ENCODE data around the gene PI16. TPM values are rescaled to one million over a fixed set of nuclear protein-coding genes. Genes with fewer than 3 reads are reported as not detected.

Gene PI16
- total and polyA plus RNA-seq, 2 experiments from 2014 or later, result 227 to 390 TPM

DNA sequence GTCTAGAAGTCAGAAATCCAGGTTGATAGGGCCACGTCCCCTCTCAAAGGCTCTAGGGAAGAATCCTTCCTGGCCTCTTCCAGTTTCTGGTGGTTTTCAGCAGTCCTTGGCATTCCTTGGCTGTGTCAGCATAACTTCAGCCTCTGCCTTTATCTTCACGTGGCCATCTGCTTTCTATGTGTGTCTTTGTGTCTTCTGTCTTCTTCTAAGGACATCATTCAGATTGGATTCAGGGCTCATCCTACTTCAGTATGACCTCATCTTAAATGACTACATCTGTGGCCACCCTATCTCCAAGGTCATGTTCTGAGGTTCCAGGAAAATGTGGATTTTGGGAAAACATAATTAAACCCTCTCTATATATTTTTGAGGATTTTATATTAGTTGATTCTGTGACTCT lies 45.8 kb upstream of the PI16 start:
- Histone ChIP-seq H4K20me1 (ENCODE audit: insufficient read depth) (no peaks in the 10 kb centered on the region), H3K4me2 (ENCODE audit: unreplicated experiment) (no peak overlapping the region)
- no peak for DNase-seq

DNA sequence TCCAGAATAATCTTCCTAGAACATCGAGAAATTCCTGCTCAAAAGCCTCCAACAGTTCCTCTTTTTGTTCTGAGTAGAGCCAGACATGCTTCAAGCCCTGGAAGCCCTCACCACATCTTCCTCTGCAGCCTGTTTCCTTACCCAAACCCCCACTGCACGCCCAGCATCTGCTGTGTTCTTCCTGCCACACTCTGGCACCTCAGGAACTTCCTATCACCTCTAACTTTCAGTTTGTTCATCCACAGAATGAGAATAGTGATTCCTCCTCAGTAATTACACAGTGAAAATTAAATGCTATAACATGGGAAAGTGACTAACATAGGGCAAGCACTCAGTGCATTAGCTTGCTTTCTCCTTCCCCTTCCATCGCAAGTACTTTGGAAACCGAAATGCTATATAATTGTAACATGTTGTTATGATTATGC lies 42.5 kb upstream of the PI16 start:
- in situ Hi-C loops (cut with MboI), result no loop called here
- Histone ChIP-seq H3K4me2 (ENCODE audit: unreplicated experiment) (peak overlapping the region; percentile 45), H3K9me2 (ENCODE audit: insufficient read depth) (no peaks in the 10 kb centered on the region), H3K27ac (peak overlapping the region; percentile 62), H3F3A (ENCODE audit: insufficient read depth) (peaks cover 38% of the 10 kb centered on the region), H3K9me3 (ENCODE audit: low read depth) (no peaks in the 10 kb centered on the region), H3K27me3 (replicated peaks; ENCODE audit: insufficient read depth) (no peaks in the 10 kb centered on the region), H3K36me3 (ENCODE audit: low read depth) (peaks cover 14% of the 10 kb centered on the region; the same call in 1 of the 2 replicates), H3K4me1 (ENCODE audit: insufficient read depth) (peaks cover 45% of the 10 kb centered on the region), H4K20me1 (ENCODE audit: insufficient read depth) (no peaks in the 10 kb centered on the region), H2AFZ (no peak overlapping the region), H3K4me3 (no peak overlapping the region), H3K9ac (no peak overlapping the region), H3K79me2 (ENCODE audit: insufficient read depth) (peaks cover 30% of the 10 kb centered on the region)
- TF ChIP-seq EZH2phosphoT487 (IDR thresholded peaks at IDR 0.05; ENCODE audit: insufficient read depth, low read depth) (no peak), EZH2 (IDR thresholded peaks at IDR 0.05; ENCODE audit: insufficient read depth, poor library complexity, severe bottlenecking) (no peak)
- WGBS, 2 experiments (ENCODE audit: low coverage in 1 of 2, low lambda C conversion rate in 2 of 2, missing lambda C conversion rate in 2 of 2), result 79 to 82% methylated on average over 4 of the region's 4 CpGs
- no peak for DNase-seq

More for the DNA sequence above, 45.8 kb upstream of the PI16 start:
- no peaks in the 10 kb centered on the region for H3K9me2 ChIP-seq (ENCODE audit: insufficient read depth)
- H3K27me3 ChIP-seq (replicated peaks; ENCODE audit: insufficient read depth), result no peaks in the 10 kb centered on the region
- peaks cover 40% of the 10 kb centered on the region for H3F3A ChIP-seq (ENCODE audit: insufficient read depth)
- no peak overlapping the region for H3K27ac ChIP-seq
- WGBS, 2 experiments (ENCODE audit: low coverage in 1 of 2, low lambda C conversion rate in 2 of 2, missing lambda C conversion rate in 2 of 2), result 72 to 79% methylated on average over 2 of the region's 2 CpGs
- no peak overlapping the region for H3K4me3 ChIP-seq
- in situ Hi-C loops (cut with MboI), result no loop called here
- no peak overlapping the region for H3K9ac ChIP-seq
- peaks cover 49% of the 10 kb centered on the region for H3K79me2 ChIP-seq (ENCODE audit: insufficient read depth)
- peaks cover 9% of the 10 kb centered on the region; the same call in 1 of the 2 replicates for H3K36me3 ChIP-seq (ENCODE audit: low read depth)
- no peaks in the 10 kb centered on the region for H3K9me3 ChIP-seq (ENCODE audit: low read depth)
- peaks cover 34% of the 10 kb centered on the region for H3K4me1 ChIP-seq (ENCODE audit: insufficient read depth)
- no peak overlapping the region for H2AFZ ChIP-seq
- TF ChIP-seq EZH2 (IDR thresholded peaks at IDR 0.05; ENCODE audit: insufficient read depth, poor library complexity, severe bottlenecking), result no peak
- TF ChIP-seq EZH2phosphoT487 (IDR thresholded peaks at IDR 0.05; ENCODE audit: insufficient read depth, low read depth), result no peak

- H3K27ac ChIP-seq, result peak overlapping the region; percentile 62
- no peaks in the 10 kb centered on the region for H4K20me1 ChIP-seq (ENCODE audit: insufficient read depth)
- TF ChIP-seq EZH2 (IDR thresholded peaks at IDR 0.05; ENCODE audit: insufficient read depth, poor library complexity, severe bottlenecking) (no peak), EZH2phosphoT487 (IDR thresholded peaks at IDR 0.05; ENCODE audit: insufficient read depth, low read depth) (peak; percentile 91; the same call in 1 of the 2 replicates)
- H2AFZ ChIP-seq, result no peak overlapping the region
- H3K79me2 ChIP-seq (ENCODE audit: insufficient read depth), result peaks cover 24% of the 10 kb centered on the region
- no peak overlapping the region for H3K9ac ChIP-seq
- peaks cover 42% of the 10 kb centered on the region for H3F3A ChIP-seq (ENCODE audit: insufficient read depth)
- peak; percentile 90 for DNase-seq
- no peaks in the 10 kb centered on the region for H3K9me2 ChIP-seq (ENCODE audit: insufficient read depth)
- H3K9me3 ChIP-seq (ENCODE audit: low read depth), result no peaks in the 10 kb centered on the region
- peak overlapping the region; percentile 45 for H3K4me2 ChIP-seq (ENCODE audit: unreplicated experiment)
- no peak overlapping the region for H3K4me3 ChIP-seq
- WGBS, 2 experiments (ENCODE audit: low coverage in 1 of 2, low lambda C conversion rate in 2 of 2, missing lambda C conversion rate in 2 of 2), result 2 to 5% methylated on average over 8 of the region's 8 CpGs
- H3K27me3 ChIP-seq (replicated peaks; ENCODE audit: insufficient read depth), result no peaks in the 10 kb centered on the region
- in situ Hi-C loops (cut with MboI), result no loop called here
- peaks cover 14% of the 10 kb centered on the region; the same call in 1 of the 2 replicates for H3K36me3 ChIP-seq (ENCODE audit: low read depth)
- H3K4me1 ChIP-seq (ENCODE audit: insufficient read depth), result peaks cover 49% of the 10 kb centered on the region
Observed at GRCh38 chr6:36912586-36912985, 42.0 kb upstream of the PI16 start.

DNA sequence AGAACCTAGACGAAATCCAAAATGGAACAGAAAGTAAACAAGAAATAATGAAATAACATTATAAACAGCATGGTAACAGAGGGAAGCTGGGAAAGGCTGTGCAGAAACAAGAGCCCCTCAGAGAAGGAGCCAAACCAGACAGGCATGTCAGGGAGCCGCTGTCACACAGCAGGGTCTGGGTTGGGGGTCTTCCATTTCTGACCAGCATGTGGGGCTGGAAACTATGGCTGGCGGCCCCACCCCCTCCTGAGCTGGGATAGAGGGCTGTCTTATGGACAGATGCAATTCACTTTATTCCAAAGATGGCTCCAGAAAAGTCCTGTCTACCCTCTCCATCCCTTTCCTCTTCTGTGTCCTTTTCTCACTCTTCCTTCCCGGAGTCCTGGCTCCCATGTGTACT lies 41.5 kb upstream of the PI16 start:
- Histone ChIP-seq H3K27ac (peak overlapping the region; percentile 62), H3K27me3 (replicated peaks; ENCODE audit: insufficient read depth) (no peaks in the 10 kb centered on the region), H3K9me3 (ENCODE audit: low read depth) (no peaks in the 10 kb centered on the region), H3K79me2 (ENCODE audit: insufficient read depth) (peaks cover 19% of the 10 kb centered on the region), H3K36me3 (ENCODE audit: low read depth) (peaks cover 14% of the 10 kb centered on the region; the same call in 1 of the 2 replicates), H3K4me2 (ENCODE audit: unreplicated experiment) (peak overlapping the region; percentile 9), H3K9me2 (ENCODE audit: insufficient read depth) (no peaks in the 10 kb centered on the region), H3F3A (ENCODE audit: insufficient read depth) (peaks cover 44% of the 10 kb centered on the region), H2AFZ (no peak overlapping the region), H3K9ac (no peak overlapping the region), H4K20me1 (ENCODE audit: insufficient read depth) (no peaks in the 10 kb centered on the region), H3K4me1 (ENCODE audit: insufficient read depth) (peaks cover 52% of the 10 kb centered on the region), H3K4me3 (no peak overlapping the region)
- WGBS, 2 experiments (ENCODE audit: low coverage in 1 of 2, low lambda C conversion rate in 2 of 2, missing lambda C conversion rate in 2 of 2), result 51 to 53% methylated on average over 4 of the region's 4 CpGs
- TF ChIP-seq EZH2phosphoT487 (IDR thresholded peaks at IDR 0.05; ENCODE audit: insufficient read depth, low read depth) (no peak), EZH2 (IDR thresholded peaks at IDR 0.05; ENCODE audit: insufficient read depth, poor library complexity, severe bottlenecking) (no peak)
- no peak for DNase-seq
- in situ Hi-C loops (cut with MboI), result no loop called here

Data from GM23248 (cell line).